ENCODE data around the gene TRABD.

The TRABD gene

GRCh38 chr22:50175921-50176849 is 9.5 kb upstream of the TRABD start:
- no peak for DNase-seq

- DNase-seq = no peak
These were observed 8.7 kb upstream of the TRABD start for GRCh38 chr22:50176850-50177536.

- no peak for DNase-seq
These were observed 7.9 kb upstream of the TRABD start for GRCh38 chr22:50177537-50178470.

GRCh38 chr22:50178471-50178864 is 7.2 kb upstream of the TRABD start:
- no peak for DNase-seq

- no peak for DNase-seq
These were observed 6.5 kb upstream of the TRABD start for GRCh38 chr22:50178871-50179869.

- no peak for DNase-seq
These were observed 5.6 kb upstream of the TRABD start for GRCh38 chr22:50179937-50180726.

GRCh38 chr22:50180727-50181521 is 4.8 kb upstream of the TRABD start:
- no peak for DNase-seq

GRCh38 chr22:50182176-50183081 is 3.3 kb upstream of the TRABD start:
- DNase-seq = peak; percentile 42

- DNase-seq = no peak
These were observed 2.4 kb upstream of the TRABD start for GRCh38 chr22:50183141-50183971.

- DNase-seq = peak; percentile 22
These were observed 1.5 kb upstream of the TRABD start for GRCh38 chr22:50184004-50184901.

GRCh38 chr22:50184902-50185374 is 775 bp upstream of the TRABD start:
- DNase-seq = no peak

- DNase-seq = no peak
These were observed 535 bp downstream of the TRABD start for GRCh38 chr22:50186181-50186714.

- DNase-seq = peak; percentile 20
These were observed 1.2 kb downstream of the TRABD start for GRCh38 chr22:50186761-50187523.

- DNase-seq = no peak
These were observed 2.6 kb downstream of the TRABD start for GRCh38 chr22:50188356-50188755.

GRCh38 chr22:50189184-50189848 is 3.6 kb downstream of the TRABD start:
- no peak for DNase-seq
